Body of pancreas (tissue), 4 donors: ENCODE measurements around the gene CEP112. TPM values are rescaled to one million over a fixed set of nuclear protein-coding genes. Genes with fewer than 3 reads are reported as not detected.

Source experiments
- ATAC-seq: fragments of 150-250 bp; one replicate; pipeline ENCODE4 v1.9.1; 2016
- DNase-seq, 4 donors: peaks; one replicate each; pipeline ENCODE4 v3.0.0-alpha.2; 2019
- H3K27ac ChIP-seq, 4 donors: fragments of 200-600 bp; sonication (generic); 1 replicate in 3 of 4; 2 replicates in 1 of 4; pipeline versions ENCODE4 v1.5.1 to v1.6.1; 2016 to 2019; ENCODE audit warnings: mild to moderate bottlenecking in 1 of 4, mixed read lengths in 1 of 4, moderate library complexity in 1 of 4
- H3K27me3 ChIP-seq, 2 donors: fragments of 200-600 bp; sonication (generic); one replicate each; pipeline ENCODE4 v1.6.0; 2016; ENCODE audit warnings: mild to moderate bottlenecking in 1 of 2
- H3K36me3 ChIP-seq, 2 donors: fragments of 200-600 bp; sonication (generic); replicated peaks in 1 of 2; 2 replicates each; pipeline ENCODE4 v1.5.1; 2016; ENCODE audit warnings: low read depth in 2 of 2; ENCODE audit not compliant: insufficient read depth in 1 of 2
- H3K4me1 ChIP-seq: fragments of 200-600 bp; sonication (generic); one replicate; pipeline ENCODE4 v1.6.0; 2016
- H3K4me3 ChIP-seq, 2 donors: fragments of 200-600 bp; sonication (generic); 1 replicate in 1 of 2; 2 replicates in 1 of 2; pipeline ENCODE4 v1.5.1; 2016 to 2019
- H3K9me3 ChIP-seq, 3 donors: fragments of 200-600 bp; sonication (generic); 1 replicate in 2 of 3; 2 replicates in 1 of 3; pipeline ENCODE4 v1.5.1; 2016
- POLR2A ChIP-seq, 3 donors: fragments of 450-650 bp; IDR thresholded peaks; one replicate each; pipeline ENCODE4 v1.6.1; 2016; ENCODE audit warnings: antibody characterized with exemption in 3 of 3, mild to moderate bottlenecking in 2 of 3
- WGBS, 2 donors: methylation state at CpG; one replicate each; pipeline ENCODE4 v1.1.5; 2017; 5-methylcytosine and 5-hydroxymethylcytosine counted together
- intact Hi-C: fragments of 100-400 bp; cut with DNase I; formaldehyde crosslinking; loops from one replicate; pipeline ENCODE4 v1.15.1; 2023
- total RNA-seq, 2 donors: library from RNA; depleted of rRNA; stranded (reverse); fragments of >200 nt; gene quantifications; one replicate each; pipeline ENCODE4 v1.1.0, GENCODE V29; 2016
- TF ChIP-seq, protein P1 (sequence below), 7 experiments: fragments of 450-650 bp in 4 of 7; fragments of 200-600 bp in 3 of 7; sonication (generic) in 3 of 7; IDR thresholded peaks; one replicate each; pipeline ENCODE4 v1.5.1; 2016 to 2019; ENCODE audit warnings: antibody characterized with exemption in 7 of 7

CEP112 gene
- total RNA-seq, 2 donors from 2014 or later = 5.2 to 10.2 TPM

GRCh38 chr17:65629234-65629690 is 562.7 kb downstream of the CEP112 start:
- Histone ChIP-seq H3K36me3 (no peaks in the 10 kb centered on the region), H3K27me3 (no peaks in the 10 kb centered on the region), H3K27ac (no peak overlapping the region), H3K9me3 (no peaks in the 10 kb centered on the region), H3K4me1 (peaks cover 16% of the 10 kb centered on the region), H3K4me3 (no peak overlapping the region)
- DNase-seq (no peak), ATAC-seq (no peak)
- intact Hi-C loops = no loop called here
- WGBS, 2 donors = 83 to 88% methylated on average over 5 of the region's 5 CpGs
- TF ChIP-seq POLR2A (IDR thresholded peaks at IDR 0.05) = no peak
- TF ChIP-seq, protein P1, sequence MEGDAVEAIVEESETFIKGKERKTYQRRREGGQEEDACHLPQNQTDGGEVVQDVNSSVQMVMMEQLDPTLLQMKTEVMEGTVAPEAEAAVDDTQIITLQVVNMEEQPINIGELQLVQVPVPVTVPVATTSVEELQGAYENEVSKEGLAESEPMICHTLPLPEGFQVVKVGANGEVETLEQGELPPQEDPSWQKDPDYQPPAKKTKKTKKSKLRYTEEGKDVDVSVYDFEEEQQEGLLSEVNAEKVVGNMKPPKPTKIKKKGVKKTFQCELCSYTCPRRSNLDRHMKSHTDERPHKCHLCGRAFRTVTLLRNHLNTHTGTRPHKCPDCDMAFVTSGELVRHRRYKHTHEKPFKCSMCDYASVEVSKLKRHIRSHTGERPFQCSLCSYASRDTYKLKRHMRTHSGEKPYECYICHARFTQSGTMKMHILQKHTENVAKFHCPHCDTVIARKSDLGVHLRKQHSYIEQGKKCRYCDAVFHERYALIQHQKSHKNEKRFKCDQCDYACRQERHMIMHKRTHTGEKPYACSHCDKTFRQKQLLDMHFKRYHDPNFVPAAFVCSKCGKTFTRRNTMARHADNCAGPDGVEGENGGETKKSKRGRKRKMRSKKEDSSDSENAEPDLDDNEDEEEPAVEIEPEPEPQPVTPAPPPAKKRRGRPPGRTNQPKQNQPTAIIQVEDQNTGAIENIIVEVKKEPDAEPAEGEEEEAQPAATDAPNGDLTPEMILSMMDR (IDR thresholded peaks at IDR 0.05) = no peak

- no peak for DNase-seq
- H3K9me3 ChIP-seq = no peaks in the 10 kb centered on the region
- H3K4me3 ChIP-seq = no peak overlapping the region
- no peak for ATAC-seq
- no peaks in the 10 kb centered on the region for H3K27me3 ChIP-seq
- H3K36me3 ChIP-seq = no peaks in the 10 kb centered on the region
- peaks cover 9% of the 10 kb centered on the region for H3K4me1 ChIP-seq
- 72 to 78% methylated on average over 8 of the region's 8 CpGs for WGBS, 2 donors
- intact Hi-C loops = no loop called here
- no peak overlapping the region for H3K27ac ChIP-seq
- no peak for TF ChIP-seq POLR2A (IDR thresholded peaks at IDR 0.05)
- TF ChIP-seq, protein P1 (IDR thresholded peaks at IDR 0.05) = no peak
Measured at GRCh38 chr17:65628644-65629036, 563.3 kb downstream of the CEP112 start.

DNA sequence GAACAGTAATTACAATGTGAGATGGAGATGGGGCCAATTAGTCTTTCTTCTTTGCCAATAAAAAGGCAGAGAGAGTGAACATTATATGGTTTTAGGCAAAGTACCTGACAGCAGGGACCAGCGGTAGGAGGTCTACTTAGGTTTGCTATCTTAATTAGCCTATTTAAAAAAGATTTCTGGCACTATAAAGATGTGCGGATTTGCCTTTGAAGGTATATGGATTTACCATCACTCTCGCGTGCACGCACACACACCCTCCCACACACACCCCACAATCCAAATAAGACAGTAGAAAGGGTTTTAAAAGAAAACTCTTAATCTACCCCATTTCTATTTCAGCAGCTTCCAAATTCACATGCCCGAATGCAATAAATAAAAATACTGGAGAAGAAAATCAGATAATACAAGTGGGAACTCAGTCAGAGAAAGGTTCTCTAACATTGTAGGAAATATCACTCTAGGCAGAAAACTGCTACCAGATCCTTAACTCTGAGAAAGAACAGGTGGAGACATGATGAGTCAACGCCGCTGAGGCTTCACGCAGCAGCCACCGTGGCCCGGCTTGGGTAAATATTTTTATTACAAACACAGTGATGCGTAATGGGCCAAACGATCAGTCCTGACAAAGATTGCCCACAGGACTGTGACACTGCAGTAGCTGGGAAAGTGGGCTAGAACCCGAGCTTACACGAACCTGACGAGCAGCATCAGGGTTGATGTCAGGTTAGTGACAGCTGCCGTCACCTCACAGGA is 563.9 kb downstream of the CEP112 start:
- intact Hi-C loops = no loop called here
- TF ChIP-seq, protein P1 (IDR thresholded peaks at IDR 0.05) = no peak
- no peak for TF ChIP-seq POLR2A (IDR thresholded peaks at IDR 0.05)
- Histone ChIP-seq H3K36me3 (no peaks in the 10 kb centered on the region), H3K4me1 (peaks cover 4% of the 10 kb centered on the region), H3K4me3 (no peak overlapping the region), H3K27me3 (no peaks in the 10 kb centered on the region), H3K9me3 (no peaks in the 10 kb centered on the region), H3K27ac (no peak overlapping the region)
- 62 to 64% methylated on average over 17 of the region's 17 CpGs for WGBS, 2 donors
- ATAC-seq (peak; percentile 38), DNase-seq (peak; percentile 18 to 55 (median 50))

DNA sequence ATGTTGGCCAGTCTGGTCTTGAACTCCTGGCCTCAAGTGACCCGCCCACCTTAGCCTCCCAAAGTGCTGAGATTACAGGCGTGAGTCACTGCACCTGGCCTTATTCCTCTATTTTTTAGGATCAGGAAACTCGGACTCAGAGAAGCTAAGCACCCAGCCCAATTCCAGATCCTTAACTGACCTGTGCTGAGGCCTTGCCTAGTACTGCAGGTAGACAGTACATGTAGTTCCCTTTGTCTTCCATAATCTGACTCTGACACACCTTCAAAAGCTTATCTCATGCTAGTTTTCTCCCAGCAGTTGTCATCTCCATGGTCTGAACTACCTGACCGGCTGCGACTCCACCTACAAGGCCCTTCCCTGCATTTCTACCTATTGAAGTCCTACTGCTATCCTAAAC is 564.8 kb downstream of the CEP112 start:
- intact Hi-C loops = no loop called here
- H3K27me3 ChIP-seq = no peaks in the 10 kb centered on the region
- TF ChIP-seq, protein P1 (IDR thresholded peaks at IDR 0.05) = no peak
- TF ChIP-seq POLR2A (IDR thresholded peaks at IDR 0.05) = no peak
- no peaks in the 10 kb centered on the region for H3K9me3 ChIP-seq
- 88 to 93% methylated on average over 5 of the region's 5 CpGs for WGBS, 2 donors
- H3K27ac ChIP-seq = no peak overlapping the region
- peaks cover 4% of the 10 kb centered on the region for H3K4me1 ChIP-seq
- ATAC-seq = no peak
- H3K4me3 ChIP-seq = no peak overlapping the region
- no peaks in the 10 kb centered on the region for H3K36me3 ChIP-seq
- DNase-seq = no peak

DNA sequence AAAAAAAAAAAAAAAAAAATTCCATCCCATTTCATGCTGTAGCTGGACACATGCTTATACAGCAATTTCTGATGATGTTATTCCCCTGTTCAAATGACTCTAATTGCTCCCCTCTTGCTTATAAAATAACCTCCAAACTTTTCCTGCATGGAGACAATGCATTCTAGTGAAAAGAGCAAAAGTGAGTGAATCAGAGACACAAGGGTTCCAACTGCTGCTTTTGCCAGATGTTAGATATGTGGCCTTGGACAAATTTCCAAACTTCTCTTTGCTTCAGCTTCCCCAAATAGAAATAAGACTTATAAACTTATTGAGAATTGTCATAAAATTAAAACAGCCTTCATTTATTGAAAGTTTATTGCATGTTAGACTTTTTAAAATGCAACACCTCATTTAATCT is 565.5 kb downstream of the CEP112 start:
- Histone ChIP-seq H3K4me1 (peaks cover 4% of the 10 kb centered on the region), H3K4me3 (no peak overlapping the region), H3K36me3 (no peaks in the 10 kb centered on the region), H3K9me3 (no peaks in the 10 kb centered on the region), H3K27me3 (no peaks in the 10 kb centered on the region), H3K27ac (no peak overlapping the region)
- ATAC-seq = no peak
- intact Hi-C loops = no loop called here
- TF ChIP-seq POLR2A (IDR thresholded peaks at IDR 0.05) = no peak
- TF ChIP-seq, protein P1 (IDR thresholded peaks at IDR 0.05) = no peak
- no peak for DNase-seq
